GM06990 (cell line): ENCODE data around the gene CLDN3.
A peak's percentile ranks its signal among the peaks of the same experiment; 100 is the strongest.

Experiments used
- DNase-seq: peaks from one replicate; pipeline ENCODE4 v3.0.0-alpha.2; 2011; ENCODE audit not compliant: insufficient read length; ENCODE audit errors: extremely low read depth
- H3K27me3 ChIP-seq: replicated peaks from 2 replicates; pipeline ENCODE4 v1.6.0; 2011; ENCODE audit warnings: low read length; ENCODE audit not compliant: control insufficient read depth, insufficient read depth
- H3K36me3 ChIP-seq: 2 replicates; pipeline ENCODE4 v1.5.1; 2011; ENCODE audit warnings: low read length; ENCODE audit not compliant: control insufficient read depth, insufficient read depth
- H3K4me3 ChIP-seq: replicated peaks from 2 replicates; pipeline ENCODE4 v1.5.1; 2011; ENCODE audit warnings: low read depth, mild to moderate bottlenecking, control low read depth, low read length
- TF ChIP-seq, protein P1 (sequence below): IDR thresholded peaks from 2 replicates; pipeline ENCODE4 v1.5.1; 2011; ENCODE audit warnings: low read length, control low read depth, mild to moderate bottlenecking, inconsistent platforms; ENCODE audit not compliant: insufficient read depth, poor library complexity, severe bottlenecking

Gene CLDN3

DNA sequence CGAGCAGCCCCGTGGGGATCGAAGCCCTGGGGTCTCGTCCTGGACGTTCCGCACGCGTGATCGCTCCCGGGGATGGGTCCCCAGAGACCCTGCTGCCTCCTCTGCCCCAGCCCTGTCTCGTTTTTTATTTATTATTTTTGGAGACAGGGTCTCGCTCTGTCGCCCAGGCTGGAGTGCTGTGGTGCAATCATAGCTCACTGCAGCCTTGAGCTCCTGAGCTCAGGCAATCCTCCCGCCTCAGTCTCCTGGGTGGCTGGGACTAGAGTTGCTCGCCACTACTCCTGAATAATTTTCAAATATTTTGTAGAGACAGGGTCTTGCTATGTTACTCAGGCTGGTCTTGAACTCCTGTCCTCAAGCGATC, 50.3 kb downstream of the CLDN3 start:
- Histone ChIP-seq H3K4me3 (peak overlapping the region; percentile 54), H3K36me3 (no peaks in the 10 kb centered on the region; the same call in 1 of the 2 replicates), H3K27me3 (no peaks in the 10 kb centered on the region)
- no peak for DNase-seq
- TF ChIP-seq, protein P1, sequence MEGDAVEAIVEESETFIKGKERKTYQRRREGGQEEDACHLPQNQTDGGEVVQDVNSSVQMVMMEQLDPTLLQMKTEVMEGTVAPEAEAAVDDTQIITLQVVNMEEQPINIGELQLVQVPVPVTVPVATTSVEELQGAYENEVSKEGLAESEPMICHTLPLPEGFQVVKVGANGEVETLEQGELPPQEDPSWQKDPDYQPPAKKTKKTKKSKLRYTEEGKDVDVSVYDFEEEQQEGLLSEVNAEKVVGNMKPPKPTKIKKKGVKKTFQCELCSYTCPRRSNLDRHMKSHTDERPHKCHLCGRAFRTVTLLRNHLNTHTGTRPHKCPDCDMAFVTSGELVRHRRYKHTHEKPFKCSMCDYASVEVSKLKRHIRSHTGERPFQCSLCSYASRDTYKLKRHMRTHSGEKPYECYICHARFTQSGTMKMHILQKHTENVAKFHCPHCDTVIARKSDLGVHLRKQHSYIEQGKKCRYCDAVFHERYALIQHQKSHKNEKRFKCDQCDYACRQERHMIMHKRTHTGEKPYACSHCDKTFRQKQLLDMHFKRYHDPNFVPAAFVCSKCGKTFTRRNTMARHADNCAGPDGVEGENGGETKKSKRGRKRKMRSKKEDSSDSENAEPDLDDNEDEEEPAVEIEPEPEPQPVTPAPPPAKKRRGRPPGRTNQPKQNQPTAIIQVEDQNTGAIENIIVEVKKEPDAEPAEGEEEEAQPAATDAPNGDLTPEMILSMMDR: no peak
